ELF-1 (cell line): Measurements from ENCODE around the gene KLK3.
"Not testable (repeated sequence)": the region's sequence is repeated elsewhere in the genome, so short reads cannot be mapped to it uniquely, and the experiment has no call there.

ENCODE experiments used
- DNase-seq: peaks from one replicate; pipeline ENCODE4 v3.0.0-alpha.2; 2016; ENCODE audit warnings: low read depth, low spot score

Gene KLK3

DNA sequence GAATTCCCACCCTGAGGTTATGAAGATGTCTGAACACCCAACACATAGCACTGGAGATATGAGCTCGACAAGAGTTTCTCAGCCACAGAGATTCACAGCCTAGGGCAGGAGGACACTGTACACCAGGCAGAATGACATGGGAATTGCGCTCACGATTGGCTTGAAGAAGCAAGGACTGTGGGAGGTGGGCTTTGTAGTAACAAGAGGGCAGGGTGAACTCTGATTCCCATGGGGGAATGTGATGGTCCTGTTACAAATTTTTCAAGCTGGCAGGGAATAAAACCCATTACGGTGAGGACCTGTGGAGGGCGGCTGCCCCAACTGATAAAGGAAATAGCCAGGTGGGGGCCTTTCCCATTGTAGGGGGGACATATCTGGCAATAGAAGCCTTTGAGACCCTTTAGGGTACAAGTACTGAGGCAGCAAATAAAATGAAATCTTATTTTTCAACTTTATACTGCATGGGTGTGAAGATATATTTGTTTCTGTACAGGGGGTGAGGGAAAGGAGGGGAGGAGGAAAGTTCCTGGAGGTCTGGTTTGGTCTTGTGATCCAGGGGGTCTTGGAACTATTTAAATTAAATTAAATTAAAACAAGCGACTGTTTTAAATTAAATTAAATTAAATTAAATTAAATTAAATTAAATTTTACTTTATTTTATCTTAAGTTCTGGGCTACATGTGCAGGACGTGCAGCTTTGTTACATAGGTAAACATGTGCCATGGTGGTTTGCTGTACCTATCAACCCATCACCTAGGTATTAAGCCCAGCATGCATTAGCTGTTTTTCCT lies 7.0 kb downstream of the KLK3 start:
- no peak for DNase-seq

DNA sequence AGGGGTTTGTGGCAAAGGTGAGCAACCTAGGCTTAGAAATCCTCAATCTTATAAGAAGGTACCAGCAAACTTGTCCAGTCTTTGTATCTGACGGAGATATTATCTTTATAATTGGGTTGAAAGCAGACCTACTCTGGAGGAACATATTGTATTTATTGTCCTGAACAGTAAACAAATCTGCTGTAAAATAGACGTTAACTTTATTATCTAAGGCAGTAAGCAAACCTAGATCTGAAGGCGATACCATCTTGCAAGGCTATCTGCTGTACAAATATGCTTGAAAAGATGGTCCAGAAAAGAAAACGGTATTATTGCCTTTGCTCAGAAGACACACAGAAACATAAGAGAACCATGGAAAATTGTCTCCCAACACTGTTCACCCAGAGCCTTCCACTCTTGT lies 14.8 kb downstream of the KLK3 start:
- no peak for DNase-seq

DNA sequence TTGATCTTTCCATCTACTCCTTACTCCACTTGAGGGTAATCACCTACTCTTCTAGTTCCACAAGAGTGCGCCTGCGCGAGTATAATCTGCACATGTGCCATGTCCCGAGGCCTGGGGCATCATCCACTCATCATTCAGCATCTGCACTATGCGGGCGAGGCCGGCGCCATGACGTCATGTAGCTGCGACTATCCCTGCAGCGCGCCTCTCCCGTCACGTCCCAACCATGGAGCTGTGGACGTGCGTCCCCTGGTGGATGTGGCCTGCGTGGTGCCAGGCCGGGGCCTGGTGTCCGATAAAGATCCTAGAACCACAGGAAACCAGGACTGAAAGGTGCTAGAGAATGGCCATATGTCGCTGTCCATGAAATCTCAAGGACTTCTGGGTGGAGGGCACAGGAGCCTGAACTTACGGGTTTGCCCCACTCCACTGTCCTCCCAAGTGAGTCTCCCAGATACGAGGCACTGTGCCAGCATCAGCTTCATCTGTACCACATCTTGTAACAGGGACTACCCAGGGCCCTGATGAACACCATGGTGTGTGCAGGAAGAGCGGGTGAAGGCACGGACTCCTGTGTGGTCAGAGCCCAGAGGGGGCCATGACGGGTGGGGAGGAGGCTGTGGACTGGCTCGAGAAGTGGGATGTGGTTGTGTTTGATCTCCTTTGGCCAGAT lies 15.8 kb downstream of the KLK3 start:
- peak; percentile 73 for DNase-seq

GRCh38 chr19:50873056-50873455 lies 18.3 kb downstream of the KLK3 start, which contains the start of gene KLK2:
Gene KLK2, plus strand, starts transcription at chr19:50873439. Its CDS starts 35 bp downstream, at chr19:50873474.
- no peak for DNase-seq

DNA sequence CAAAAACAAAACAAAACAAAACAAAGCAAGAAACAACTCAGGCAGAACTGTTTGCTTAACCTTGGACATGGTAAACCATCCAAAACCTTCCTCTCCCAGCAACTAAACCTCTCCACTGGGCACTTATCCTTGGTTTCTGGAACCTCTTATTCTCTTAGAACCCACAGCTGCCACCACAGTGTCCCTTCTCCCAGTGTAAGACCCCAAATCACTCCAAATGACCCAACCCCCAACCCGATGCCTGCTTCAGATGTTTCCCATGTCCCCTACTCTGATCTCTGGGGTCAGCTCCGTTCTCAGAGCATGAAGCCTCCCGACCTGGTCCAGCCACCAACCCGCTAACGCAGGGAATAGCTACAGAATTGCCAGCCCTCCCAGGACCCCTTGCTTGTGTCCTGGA lies 19.5 kb downstream of the KLK3 start:
- DNase-seq: no peak

DNA sequence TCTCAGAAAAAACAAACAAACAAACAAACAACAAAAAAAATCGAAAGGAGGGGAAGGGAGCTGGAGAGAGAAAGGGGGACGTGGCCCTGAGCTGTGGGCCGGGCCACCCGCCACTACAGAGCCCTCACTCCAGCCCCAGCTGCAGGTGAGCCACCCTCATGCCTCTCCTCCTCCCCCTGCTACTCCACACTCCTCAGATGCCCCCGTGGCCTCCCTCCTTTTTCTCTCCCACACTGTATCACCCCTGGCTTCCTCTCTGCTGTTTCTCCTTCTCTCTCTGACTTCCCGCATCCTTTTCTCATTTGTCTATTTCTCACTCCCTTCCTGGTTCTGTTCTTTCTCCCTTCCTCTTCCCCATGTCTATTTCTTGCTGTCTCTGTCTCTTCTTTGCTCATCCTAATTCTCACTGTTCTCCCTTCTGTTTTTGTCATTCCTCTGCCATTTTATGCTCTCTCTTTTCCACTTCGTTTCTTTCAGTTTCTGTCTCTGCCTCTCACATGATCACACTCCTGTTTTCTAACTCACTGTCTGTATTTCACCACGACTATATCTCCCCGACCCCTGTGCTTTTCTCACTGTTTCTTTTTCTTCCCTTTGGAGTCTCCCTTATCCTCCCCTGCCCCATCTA lies 21.2 kb downstream of the KLK3 start:
- DNase-seq: no peak

DNA sequence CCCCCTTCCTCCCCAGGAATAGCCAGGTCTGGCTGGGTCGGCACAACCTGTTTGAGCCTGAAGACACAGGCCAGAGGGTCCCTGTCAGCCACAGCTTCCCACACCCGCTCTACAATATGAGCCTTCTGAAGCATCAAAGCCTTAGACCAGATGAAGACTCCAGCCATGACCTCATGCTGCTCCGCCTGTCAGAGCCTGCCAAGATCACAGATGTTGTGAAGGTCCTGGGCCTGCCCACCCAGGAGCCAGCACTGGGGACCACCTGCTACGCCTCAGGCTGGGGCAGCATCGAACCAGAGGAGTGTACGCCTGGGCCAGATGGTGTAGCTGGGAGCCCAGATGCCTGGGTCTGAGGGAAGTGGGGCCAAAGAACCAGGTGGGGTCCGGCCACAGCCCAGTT lies 21.7 kb downstream of the KLK3 start:
- DNase-seq: no peak

- DNase-seq: no peak
Observed at GRCh38 chr19:50877338-50877737, 22.6 kb downstream of the KLK3 start.

DNA sequence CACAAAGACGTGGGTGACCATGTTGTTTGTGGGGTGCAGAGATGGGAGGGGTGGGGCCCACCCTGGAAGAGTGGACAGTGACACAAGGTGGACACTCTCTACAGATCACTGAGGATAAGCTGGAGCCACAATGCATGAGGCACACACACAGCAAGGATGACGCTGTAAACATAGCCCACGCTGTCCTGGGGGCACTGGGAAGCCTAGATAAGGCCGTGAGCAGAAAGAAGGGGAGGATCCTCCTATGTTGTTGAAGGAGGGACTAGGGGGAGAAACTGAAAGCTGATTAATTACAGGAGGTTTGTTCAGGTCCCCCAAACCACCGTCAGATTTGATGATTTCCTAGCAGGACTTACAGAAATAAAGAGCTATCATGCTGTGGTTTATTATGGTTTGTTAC lies 24.1 kb downstream of the KLK3 start:
- no peak for DNase-seq

- DNase-seq: no peak
Observed at GRCh38 chr19:50880241-50880640, 25.5 kb downstream of the KLK3 start.

- no peak for DNase-seq
Observed at GRCh38 chr19:50882188-50882587, 27.5 kb downstream of the KLK3 start.

GRCh38 chr19:50889638-50890037 lies 34.9 kb downstream of the KLK3 start:
- DNase-seq: no peak

- no peak for DNase-seq
Observed at GRCh38 chr19:50890422-50891252, 35.9 kb downstream of the KLK3 start.

DNA sequence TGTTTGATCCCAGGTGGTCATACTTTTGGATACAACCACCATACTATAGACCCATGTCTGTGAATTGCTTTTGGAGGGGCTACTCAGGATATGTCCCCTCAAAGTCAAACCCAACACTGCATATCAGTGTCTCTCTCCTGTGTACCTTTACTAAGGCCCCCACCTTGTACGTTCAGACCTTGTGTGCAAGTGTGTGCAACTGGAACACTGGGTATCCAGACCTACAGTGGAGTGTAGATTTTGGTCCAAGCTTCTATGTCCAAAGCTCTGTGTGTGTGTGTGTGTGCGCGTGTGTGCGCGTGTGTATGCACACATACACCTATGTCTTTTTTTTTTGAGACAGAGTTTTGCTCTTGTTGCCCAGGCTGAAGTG lies 36.5 kb downstream of the KLK3 start:
- DNase-seq: no peak

DNA sequence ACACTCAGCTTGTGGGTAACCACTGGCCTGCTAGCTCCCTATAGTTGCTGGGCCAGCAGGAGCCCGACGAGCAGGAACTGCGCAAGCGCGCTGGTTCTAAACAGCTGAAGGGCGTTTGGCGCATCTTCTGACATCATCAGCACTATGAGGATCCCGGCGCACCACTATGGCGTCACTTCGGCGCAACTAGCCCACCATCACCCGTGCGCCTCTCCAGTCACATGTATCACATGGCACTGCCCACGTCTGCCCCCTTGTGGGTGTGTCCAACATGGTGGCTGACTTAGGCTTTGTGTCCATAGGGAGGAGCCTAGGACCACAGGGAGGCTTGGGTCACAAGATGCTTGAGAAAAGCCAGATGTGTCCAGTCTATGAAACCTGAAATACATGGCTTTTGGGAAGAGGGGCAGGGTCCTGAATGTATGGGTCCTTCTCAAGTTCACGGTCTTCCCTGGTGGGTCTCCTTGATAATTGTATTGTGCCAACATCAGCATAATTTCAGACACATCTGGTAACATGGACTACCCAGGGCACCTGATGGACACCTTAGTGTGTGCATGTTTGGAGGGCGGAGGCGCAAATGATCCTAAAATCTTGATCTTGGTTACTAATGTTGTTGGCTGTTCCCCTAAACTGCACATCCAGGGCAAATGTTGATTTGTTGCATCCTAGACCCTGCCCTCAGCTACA lies 38.5 kb downstream of the KLK3 start:
- peak; percentile 32 for DNase-seq

GRCh38 chr19:50894478-50895356 lies 40.0 kb downstream of the KLK3 start:
- DNase-seq: no peak

- DNase-seq: not testable (repeated sequence)
Observed at GRCh38 chr19:50896089-50896590, 41.4 kb downstream of the KLK3 start.

DNA sequence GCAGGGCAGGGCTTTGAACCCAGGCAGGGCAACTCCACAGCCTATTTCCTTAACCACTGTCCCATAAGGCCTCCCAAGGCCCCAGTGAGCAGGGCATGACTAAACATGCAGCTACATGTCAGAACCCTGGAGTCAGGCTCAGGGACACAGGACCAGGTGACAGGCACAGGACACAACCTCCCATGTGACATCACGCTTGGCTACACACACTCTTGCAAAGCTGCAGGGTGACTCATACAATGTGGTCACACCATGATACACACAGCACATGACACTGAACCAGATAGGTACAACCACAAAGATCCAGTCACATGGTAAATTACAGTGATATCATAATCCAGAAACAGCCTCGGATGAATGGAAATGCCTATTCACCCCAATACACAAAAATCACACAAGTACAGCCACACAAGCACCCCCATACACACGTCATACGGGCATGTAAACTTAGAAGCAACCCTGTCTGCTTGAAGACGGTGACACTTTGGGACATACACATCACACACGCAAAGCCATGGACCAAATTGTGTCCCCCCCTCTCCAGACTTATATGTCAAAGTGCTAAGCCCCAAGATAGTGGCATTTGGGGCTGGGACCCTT lies 42.0 kb downstream of the KLK3 start:
- no peak for DNase-seq

DNA sequence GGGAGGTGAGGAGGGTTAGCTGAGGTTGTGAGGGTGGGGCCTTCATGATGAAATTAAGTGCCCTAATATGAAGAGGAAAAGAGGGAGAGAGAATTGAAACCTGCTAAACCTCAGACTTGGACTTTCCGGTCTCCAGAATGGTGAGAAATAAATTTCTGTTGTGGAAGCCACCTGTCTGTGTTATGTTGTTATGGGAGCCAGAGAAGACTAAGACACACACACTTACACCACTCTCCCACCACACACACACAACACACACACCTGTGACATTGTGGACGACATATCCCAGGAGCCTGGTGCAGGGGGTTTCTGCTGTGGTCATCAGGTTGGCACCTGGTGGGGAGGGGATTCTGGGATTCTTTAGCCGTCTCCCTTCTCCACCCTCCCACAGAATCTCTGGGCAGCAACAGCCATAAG lies 42.5 kb downstream of the KLK3 start:
- no peak for DNase-seq

- no peak for DNase-seq
Observed at GRCh38 chr19:50897612-50898011, 42.9 kb downstream of the KLK3 start.
